Right lung (tissue), 5 donors: ENCODE results near the gene CTNND1. TPM values are rescaled to one million over a fixed set of nuclear protein-coding genes. Genes with fewer than 3 reads are reported as not detected.
A peak's percentile ranks its signal among the peaks of the same experiment; 100 is the strongest.

Experiments used
- DNase-seq, 2 donors: peaks; one replicate each; pipeline ENCODE4 v3.0.0-alpha.2; 2013
- polyA plus RNA-seq, 5 donors: library from polyadenylated mRNA; unstranded; fragments of 120-200 nt; gene quantifications; one replicate each; pipeline versions ENCODE4 v1.2.1 to v1.2.3, GENCODE V29; 2013; ENCODE audit warnings: inconsistent platforms in 1 of 5, low replicate concordance in 1 of 5; ENCODE audit not compliant: insufficient read length in 5 of 5, insufficient read depth in 1 of 5

The CTNND1 gene
- polyA plus RNA-seq, 5 donors = 207 to 286 (median 258) TPM

GRCh38 chr11:57758174-57758573 is 3.4 kb upstream of the CTNND1 start:
- no peak for DNase-seq

DNA sequence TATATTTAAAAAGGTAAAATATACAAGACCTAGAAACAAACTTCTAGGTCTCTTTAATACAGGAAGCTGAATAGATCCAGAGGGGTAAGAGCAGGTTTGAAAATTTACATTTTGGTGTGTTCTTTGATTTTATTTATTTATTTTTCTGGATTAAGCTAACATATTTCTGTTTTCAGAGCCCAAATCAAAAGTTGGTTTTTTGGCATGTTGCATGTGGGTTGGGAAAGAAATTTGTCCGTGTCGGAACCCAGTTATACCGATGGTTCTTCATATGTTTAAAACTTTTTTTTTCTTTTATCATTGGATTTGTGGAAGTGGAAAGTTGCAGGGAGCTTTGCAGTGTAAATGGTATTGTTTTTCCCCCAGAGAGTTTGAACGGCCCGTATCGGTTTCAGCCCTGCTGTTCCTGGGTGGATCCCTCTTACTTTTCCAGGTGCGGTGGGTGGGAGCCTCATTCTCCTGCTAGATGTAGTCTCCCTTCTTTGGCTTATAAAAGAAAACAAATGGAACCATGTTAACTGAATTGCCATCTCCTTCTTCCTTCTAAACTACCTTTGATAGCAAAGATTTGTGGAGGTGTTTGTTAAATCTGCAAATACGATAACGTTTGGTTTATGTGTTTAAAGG is 746 bp downstream of the CTNND1 start:
- DNase-seq = peak in 1 of 2 donors; percentile 29

- peak in 1 of 2 donors; percentile 42 for DNase-seq
Measured at GRCh38 chr11:57763568-57763967, 2.0 kb downstream of the CTNND1 start.

- no peak for DNase-seq
Measured at GRCh38 chr11:57764021-57764420, 2.4 kb downstream of the CTNND1 start.

DNA sequence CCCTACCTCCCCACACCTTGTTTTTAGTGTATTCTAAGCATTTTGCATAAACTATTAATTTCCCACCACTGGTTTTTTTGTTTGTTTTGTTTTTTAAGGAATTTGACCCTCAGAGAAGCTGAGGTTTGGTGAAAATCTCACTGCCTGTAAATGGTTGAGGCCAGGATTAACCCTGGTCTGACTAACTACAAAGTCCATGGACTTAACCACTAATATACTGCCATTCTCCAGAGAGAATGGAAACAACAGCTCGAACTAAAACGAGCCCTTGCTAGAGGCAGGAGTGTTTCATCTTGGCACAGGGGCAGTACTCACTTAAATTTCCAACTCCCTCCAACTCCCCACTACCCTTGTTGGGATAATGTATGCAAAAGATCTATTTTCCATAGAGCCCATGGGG is 3.0 kb downstream of the CTNND1 start:
- no peak for DNase-seq

DNA sequence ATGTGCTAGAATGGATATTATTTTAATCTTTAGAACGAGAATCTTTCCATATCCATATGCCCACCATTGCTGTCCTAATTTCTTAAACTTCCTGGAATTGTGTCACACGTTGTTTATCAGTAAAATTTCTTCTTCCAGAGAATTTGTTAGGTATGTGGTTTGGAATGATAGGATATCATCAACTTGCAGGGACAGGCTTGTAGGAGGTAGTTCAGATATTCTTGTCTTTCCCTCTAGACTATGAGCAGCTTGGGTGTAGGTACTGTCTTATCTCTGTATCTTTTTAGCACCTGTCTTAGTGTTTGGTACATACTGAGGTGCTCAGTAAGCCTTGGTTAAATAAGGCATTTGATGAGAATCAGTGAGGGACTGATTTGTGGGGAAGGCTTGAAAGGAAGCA is 3.4 kb downstream of the CTNND1 start:
- no peak for DNase-seq

GRCh38 chr11:57770793-57771192 is 9.2 kb downstream of the CTNND1 start:
- DNase-seq = no peak

- DNase-seq = no peak
Measured at GRCh38 chr11:57771365-57771764, 9.8 kb downstream of the CTNND1 start.

DNA sequence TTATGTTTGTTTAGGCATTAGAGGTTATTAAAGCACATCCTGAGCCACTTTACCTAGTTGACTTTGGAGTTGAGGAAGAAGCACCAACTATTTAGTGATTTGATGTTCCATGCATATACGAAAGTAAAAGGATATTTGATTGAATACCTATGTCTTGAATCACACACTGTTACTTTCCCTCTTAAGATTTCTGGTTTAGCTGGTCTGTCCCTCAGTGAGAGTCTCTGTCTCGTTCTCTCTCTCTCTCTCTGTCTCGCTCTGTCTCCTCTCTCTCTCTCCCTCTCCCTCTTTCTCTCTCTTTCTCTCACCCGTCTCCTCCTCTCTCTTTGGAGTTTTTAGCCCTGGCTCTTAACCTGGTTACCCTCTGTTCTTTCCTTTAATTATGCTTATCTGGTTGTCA is 11.0 kb downstream of the CTNND1 start:
- DNase-seq = no peak

GRCh38 chr11:57773026-57773598 is 11.5 kb downstream of the CTNND1 start:
- DNase-seq = no peak

DNA sequence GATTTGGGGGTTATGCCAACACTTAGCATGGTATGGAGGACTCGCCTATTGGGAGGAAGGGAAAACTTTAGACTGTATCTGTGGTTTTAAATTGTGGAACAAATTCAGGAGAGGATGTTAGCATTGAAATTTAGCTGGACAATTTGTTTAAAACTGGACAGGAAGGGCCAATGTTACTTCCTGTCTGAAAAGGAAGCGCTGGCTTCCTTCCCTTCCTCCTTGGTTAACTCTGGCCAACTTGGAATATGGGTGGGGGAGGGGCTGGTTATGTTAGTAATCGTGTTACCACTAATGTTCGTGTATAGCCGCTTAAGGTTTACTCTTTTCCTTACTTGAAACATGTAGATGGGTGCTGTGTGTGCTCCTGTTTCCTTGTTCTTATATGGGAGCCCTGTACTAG is 13.9 kb downstream of the CTNND1 start:
- no peak for DNase-seq

- DNase-seq = peak; percentile 82 to 85
Measured at GRCh38 chr11:57776031-57776521, 14.5 kb downstream of the CTNND1 start.

DNA sequence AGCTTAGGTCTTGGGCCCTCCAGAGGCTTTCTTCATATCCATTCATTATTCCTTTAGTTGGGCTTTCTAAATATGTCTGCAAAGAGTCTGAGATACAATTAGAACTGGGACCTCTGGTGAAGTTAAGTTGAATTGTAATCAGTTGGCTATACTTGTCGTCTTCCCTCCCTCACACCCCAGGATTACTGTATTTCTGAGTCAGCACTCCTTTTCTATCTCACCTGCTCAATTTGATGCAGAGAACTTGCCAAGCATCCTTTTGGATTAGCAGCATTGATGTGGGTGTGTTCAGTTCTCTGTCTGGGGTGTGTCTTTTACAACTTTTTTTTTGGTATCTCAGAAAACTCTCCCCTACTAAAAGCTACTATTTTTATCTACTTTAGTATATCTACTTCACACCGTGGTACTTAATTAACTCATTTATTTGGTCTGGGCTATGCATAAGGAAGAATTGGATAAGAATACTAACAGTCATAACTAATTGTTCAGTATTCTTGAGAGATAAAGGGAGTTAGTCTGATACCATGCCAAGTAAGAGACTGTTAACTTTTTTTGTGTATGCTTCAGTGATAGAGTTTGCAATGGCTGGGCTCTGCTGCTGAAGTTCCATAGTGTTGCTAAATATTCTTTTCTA is 15.1 kb downstream of the CTNND1 start:
- no peak for DNase-seq

DNA sequence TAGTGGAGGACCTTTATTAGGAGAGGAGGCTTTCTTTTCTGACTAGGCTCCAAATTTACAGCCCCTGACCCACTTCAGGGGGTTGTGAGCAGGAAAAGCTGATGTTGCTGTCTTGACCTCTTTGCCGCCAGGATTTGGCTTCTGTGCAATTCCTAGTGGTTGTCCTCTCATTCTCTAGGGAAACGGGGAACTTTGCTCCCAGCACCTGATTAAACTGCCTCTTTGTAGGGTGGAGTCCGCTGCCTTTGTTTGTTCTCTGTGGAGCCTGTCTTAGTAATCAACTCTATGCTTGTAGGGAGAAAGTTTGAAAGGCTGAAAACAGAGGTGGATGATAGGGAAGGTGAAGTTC is 16.3 kb downstream of the CTNND1 start:
- no peak for DNase-seq

- DNase-seq = peak; percentile 97 to 99
Measured at GRCh38 chr11:57778318-57779037, 16.9 kb downstream of the CTNND1 start.

DNA sequence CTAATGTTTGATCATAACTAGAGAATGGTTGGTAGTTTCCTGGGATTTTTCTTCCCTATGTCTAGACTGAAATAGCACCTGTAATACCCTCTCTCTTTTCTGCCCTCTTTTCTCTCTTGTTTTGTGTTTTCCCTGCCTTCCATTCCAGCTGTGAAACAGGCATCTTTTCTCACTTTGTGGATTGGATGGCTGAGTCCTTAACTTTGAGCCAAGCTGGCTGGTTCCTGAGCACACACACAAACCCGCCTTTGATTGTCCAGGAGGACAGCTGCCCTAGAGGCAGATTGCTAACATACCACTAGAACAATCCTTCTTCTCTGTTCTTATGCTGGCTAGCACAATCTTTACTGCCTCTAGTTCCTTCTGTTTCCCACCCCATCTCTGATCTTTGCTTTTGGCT is 17.7 kb downstream of the CTNND1 start:
- no peak for DNase-seq

- DNase-seq = no peak
Measured at GRCh38 chr11:57781529-57781943, 19.9 kb downstream of the CTNND1 start.

GRCh38 chr11:57785072-57785471 is 23.5 kb downstream of the CTNND1 start:
- no peak for DNase-seq

- no peak for DNase-seq
Measured at GRCh38 chr11:57786436-57786835, 24.8 kb downstream of the CTNND1 start.

GRCh38 chr11:57787006-57787604 is 25.5 kb downstream of the CTNND1 start:
- DNase-seq = no peak

- no peak for DNase-seq
Measured at GRCh38 chr11:57787920-57788702, 26.5 kb downstream of the CTNND1 start.

GRCh38 chr11:57788703-57789088 is 27.1 kb downstream of the CTNND1 start:
- no peak for DNase-seq
